GM19397 (cell line): ENCODE measurements around the gene KLHDC8B.

Experiments
- ATAC-seq: cut with Tn5 transposase; IDR thresholded peaks from one replicate; pipeline ENCODE4 v1.9.1; 2021; ENCODE audit warnings: mild to moderate bottlenecking, moderate library complexity; ENCODE audit not compliant: unreplicated experiment

KLHDC8B gene

GRCh38 chr3:49171119-49171774, at the start of gene KLHDC8B:
KLHDC8B (plus strand) TSS chr3:49171598; CDS start chr3:49172770, 1,172 bp downstream.
- no peak for ATAC-seq

GRCh38 chr3:49122022-49122421, 49.4 kb upstream of the KLHDC8B start:
- no peak for ATAC-seq

GRCh38 chr3:49122451-49122850, 48.9 kb upstream of the KLHDC8B start:
- no peak for ATAC-seq

GRCh38 chr3:49122886-49123545, 48.4 kb upstream of the KLHDC8B start:
- no peak for ATAC-seq

- ATAC-seq: no peak
Measured at GRCh38 chr3:49123687-49124086, 47.7 kb upstream of the KLHDC8B start.

- ATAC-seq: no peak
Measured at GRCh38 chr3:49124203-49124602, 47.2 kb upstream of the KLHDC8B start.

- no peak for ATAC-seq
Measured at GRCh38 chr3:49124991-49125670, 46.3 kb upstream of the KLHDC8B start.

GRCh38 chr3:49131040-49131439, 40.4 kb upstream of the KLHDC8B start:
- no peak for ATAC-seq

GRCh38 chr3:49131576-49131975, 39.8 kb upstream of the KLHDC8B start:
- ATAC-seq: no peak

- no peak for ATAC-seq
Measured at GRCh38 chr3:49132073-49132436, 39.3 kb upstream of the KLHDC8B start.

- ATAC-seq: no peak
Measured at GRCh38 chr3:49132437-49133225, 38.8 kb upstream of the KLHDC8B start, which contains the start of gene LAMB2. LAMB2 (minus strand) TSS chr3:49133050; CDS start chr3:49132867, 183 bp downstream.

- ATAC-seq: no peak
Measured at GRCh38 chr3:49133226-49133951, 38.0 kb upstream of the KLHDC8B start.

- ATAC-seq: no peak
Measured at GRCh38 chr3:49134471-49135265, 36.7 kb upstream of the KLHDC8B start.

GRCh38 chr3:49135499-49135898, 35.9 kb upstream of the KLHDC8B start:
- ATAC-seq: no peak

- no peak for ATAC-seq
Measured at GRCh38 chr3:49140080-49140479, 31.3 kb upstream of the KLHDC8B start.

- ATAC-seq: no peak
Measured at GRCh38 chr3:49148159-49148558, 23.2 kb upstream of the KLHDC8B start.

- no peak for ATAC-seq
Measured at GRCh38 chr3:49151610-49152009, 19.8 kb upstream of the KLHDC8B start.

GRCh38 chr3:49153349-49153912, 18.0 kb upstream of the KLHDC8B start:
- no peak for ATAC-seq

GRCh38 chr3:49157289-49157688, 14.1 kb upstream of the KLHDC8B start:
- ATAC-seq: no peak
